RWPE2 (cell line): Measurements from ENCODE around the gene PDE4D.

Source experiments
- ATAC-seq: fragments of 200-7000 bp; cut with Tn5 transposase; 3 replicates; pipeline ENCODE4 v1.9.1; 2021; ENCODE audit warnings: low read depth
- DNase-seq: peaks from one replicate; pipeline ENCODE4 v3.0.0-alpha.2; 2020; ENCODE audit warnings: low spot score
- H3K27ac ChIP-seq: fragments of 450-650 bp; 2 replicates; pipeline ENCODE4 v1.5.1; 2017; ENCODE audit warnings: mild to moderate bottlenecking; ENCODE audit not compliant: poor library complexity, severe bottlenecking
- H3K27me3 ChIP-seq: fragments of 250-450 bp; sonication (Bioruptor Pico); 2 replicates; pipeline ENCODE4 v1.5.1; 2021; ENCODE audit warnings: mild to moderate bottlenecking, moderate library complexity; ENCODE audit not compliant: insufficient read depth, poor library complexity, severe bottlenecking
- H3K36me3 ChIP-seq: fragments of 250-450 bp; sonication (Bioruptor Pico); 2 replicates; pipeline ENCODE4 v1.5.1; 2020; ENCODE audit warnings: low read depth, mild to moderate bottlenecking, moderate library complexity
- H3K4me1 ChIP-seq: fragments of 250-450 bp; sonication (Bioruptor Pico); 2 replicates; pipeline ENCODE4 v1.5.1; 2021; ENCODE audit warnings: mild to moderate bottlenecking, moderate library complexity; ENCODE audit not compliant: insufficient read depth, poor library complexity, severe bottlenecking
- H3K4me3 ChIP-seq: fragments of 250-450 bp; sonication (Bioruptor Pico); 2 replicates; pipeline ENCODE4 v1.5.1; 2021; ENCODE audit warnings: mild to moderate bottlenecking, moderate library complexity; ENCODE audit not compliant: severe bottlenecking
- H3K9me3 ChIP-seq: fragments of 250-450 bp; sonication (Bioruptor Pico); 2 replicates; pipeline ENCODE4 v1.5.1; 2021; ENCODE audit warnings: mild to moderate bottlenecking, moderate library complexity; ENCODE audit not compliant: severe bottlenecking
- TF ChIP-seq, protein P1 (sequence below): fragments of 450-650 bp; IDR thresholded peaks from one replicate; pipeline ENCODE4 v1.5.1; 2017; ENCODE audit warnings: mild to moderate bottlenecking, moderate library complexity; ENCODE audit not compliant: poor library complexity, severe bottlenecking

PDE4D gene

DNA sequence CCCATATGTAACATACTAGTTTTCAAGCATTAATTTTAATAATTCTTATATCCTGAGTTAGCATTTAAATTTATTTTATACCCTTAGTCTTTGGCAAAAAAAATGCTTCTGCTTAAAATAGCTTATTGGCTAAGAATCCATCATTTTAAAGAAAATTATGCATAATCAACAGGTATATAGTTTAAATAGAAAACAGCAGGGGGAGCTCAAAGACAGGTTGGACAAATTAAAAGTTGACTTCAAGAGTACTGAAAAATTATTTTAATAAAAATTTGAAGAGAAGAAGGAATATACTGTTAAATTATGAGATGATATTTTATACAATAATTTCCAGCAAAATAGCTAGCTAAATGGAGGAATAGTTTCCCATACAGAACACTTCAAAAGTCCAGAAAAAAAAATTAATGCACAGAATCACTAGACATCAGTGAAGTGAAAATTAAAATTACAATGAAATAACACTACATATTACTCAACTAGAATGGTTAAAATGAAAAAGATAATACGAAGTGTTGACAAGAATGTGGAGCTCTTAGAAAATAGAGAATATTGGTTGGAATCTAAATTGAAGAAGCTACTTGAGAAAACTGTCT lies 387.1 kb downstream of the PDE4D start:
- Histone ChIP-seq H3K36me3 (no peaks in the 10 kb centered on the region), H3K4me1 (no peaks in the 10 kb centered on the region), H3K9me3 (no peaks in the 10 kb centered on the region), H3K4me3 (no peak overlapping the region), H3K27ac (no peak overlapping the region), H3K27me3 (no peaks in the 10 kb centered on the region)
- TF ChIP-seq, protein P1, sequence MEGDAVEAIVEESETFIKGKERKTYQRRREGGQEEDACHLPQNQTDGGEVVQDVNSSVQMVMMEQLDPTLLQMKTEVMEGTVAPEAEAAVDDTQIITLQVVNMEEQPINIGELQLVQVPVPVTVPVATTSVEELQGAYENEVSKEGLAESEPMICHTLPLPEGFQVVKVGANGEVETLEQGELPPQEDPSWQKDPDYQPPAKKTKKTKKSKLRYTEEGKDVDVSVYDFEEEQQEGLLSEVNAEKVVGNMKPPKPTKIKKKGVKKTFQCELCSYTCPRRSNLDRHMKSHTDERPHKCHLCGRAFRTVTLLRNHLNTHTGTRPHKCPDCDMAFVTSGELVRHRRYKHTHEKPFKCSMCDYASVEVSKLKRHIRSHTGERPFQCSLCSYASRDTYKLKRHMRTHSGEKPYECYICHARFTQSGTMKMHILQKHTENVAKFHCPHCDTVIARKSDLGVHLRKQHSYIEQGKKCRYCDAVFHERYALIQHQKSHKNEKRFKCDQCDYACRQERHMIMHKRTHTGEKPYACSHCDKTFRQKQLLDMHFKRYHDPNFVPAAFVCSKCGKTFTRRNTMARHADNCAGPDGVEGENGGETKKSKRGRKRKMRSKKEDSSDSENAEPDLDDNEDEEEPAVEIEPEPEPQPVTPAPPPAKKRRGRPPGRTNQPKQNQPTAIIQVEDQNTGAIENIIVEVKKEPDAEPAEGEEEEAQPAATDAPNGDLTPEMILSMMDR: peak; percentile 98
- ATAC-seq (no peak; the same call in 2 of the 3 replicates), DNase-seq (no peak)

DNA sequence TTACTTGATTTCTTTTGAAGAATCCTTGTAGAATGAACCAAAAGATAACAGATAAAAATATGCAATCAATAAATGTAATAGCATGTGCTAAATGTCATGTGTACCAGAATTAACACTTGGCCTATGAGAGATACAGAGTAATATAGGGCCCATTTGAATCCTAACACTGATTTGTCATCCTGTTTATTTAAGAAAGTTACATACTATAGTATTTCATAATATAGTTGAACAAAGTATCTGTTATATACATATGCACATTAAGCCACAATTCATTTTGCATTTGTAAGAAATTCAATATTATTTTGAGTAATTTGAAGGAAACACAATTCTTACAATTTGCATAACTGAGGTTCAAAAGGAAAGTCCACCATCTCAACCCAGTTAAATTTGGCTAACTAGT lies 389.5 kb downstream of the PDE4D start:
- no peaks in the 10 kb centered on the region for H3K27me3 ChIP-seq
- no peak overlapping the region for H3K27ac ChIP-seq
- ATAC-seq: no peak
- H3K9me3 ChIP-seq: no peaks in the 10 kb centered on the region
- no peak for DNase-seq
- no peaks in the 10 kb centered on the region for H3K36me3 ChIP-seq
- no peak overlapping the region for H3K4me3 ChIP-seq
- no peaks in the 10 kb centered on the region for H3K4me1 ChIP-seq
- TF ChIP-seq, protein P1: no peak

DNA sequence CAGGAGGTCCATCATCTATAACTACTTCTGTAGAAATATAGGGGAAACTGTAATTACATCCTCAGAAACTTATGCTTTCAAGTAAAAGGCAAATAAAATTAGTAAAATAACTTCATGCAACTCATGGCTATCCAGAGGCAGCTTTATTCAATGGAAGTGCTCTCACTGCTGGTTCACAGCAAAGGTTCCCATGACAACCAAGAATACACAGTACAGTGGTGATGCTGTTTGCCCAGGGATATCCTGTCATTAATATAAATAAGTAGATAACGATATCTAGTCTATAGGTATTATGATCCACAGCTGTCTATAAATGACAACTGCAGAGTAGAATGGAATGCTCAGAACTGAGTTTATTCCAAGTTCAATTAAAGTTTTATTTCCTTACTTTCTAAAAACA lies 390.3 kb downstream of the PDE4D start:
- Histone ChIP-seq H3K27me3 (no peaks in the 10 kb centered on the region), H3K9me3 (no peaks in the 10 kb centered on the region), H3K36me3 (no peaks in the 10 kb centered on the region), H3K4me3 (no peak overlapping the region), H3K27ac (no peak overlapping the region), H3K4me1 (no peaks in the 10 kb centered on the region)
- no peak for ATAC-seq
- TF ChIP-seq, protein P1: no peak
- DNase-seq: no peak

DNA sequence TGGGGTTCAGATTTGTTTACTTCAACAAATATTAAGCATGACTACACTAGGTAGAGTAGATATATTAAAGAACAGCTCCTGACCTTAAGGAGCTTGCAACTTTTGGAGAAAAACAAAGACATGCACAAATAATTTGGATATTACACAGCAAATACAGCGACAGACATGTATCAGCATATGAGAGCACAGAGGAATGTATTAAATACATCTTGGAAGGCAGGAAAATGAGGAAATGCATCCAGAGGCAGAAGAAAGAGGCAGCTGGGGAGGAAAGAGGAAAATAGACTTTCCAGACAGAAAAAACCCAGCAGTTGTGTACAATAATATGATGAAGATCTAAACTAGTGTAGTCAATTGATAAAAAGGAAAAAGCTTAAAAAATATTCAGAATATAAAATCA lies 392.2 kb downstream of the PDE4D start:
- Histone ChIP-seq H3K36me3 (no peaks in the 10 kb centered on the region), H3K4me3 (no peak overlapping the region), H3K27me3 (no peaks in the 10 kb centered on the region), H3K4me1 (no peaks in the 10 kb centered on the region), H3K27ac (no peak overlapping the region), H3K9me3 (no peaks in the 10 kb centered on the region)
- TF ChIP-seq, protein P1: no peak
- DNase-seq (no peak), ATAC-seq (no peak)

DNA sequence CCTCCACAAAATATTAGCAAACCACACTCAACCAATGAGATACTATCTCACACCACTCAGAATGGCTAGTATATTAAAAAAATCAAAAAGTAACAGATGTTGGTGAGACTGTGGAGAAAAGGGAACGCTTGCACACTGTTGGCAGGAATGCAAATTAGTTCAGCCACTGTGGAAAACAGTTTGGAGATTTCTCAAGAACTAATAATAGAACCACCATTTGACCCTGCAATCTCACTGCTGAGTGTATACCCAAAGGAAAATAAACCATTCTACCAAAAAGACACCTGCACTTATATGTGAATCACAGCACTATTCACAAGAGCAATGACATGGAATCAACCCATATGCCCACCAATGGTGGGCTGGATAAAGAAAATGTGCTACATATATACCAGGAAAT lies 393.5 kb downstream of the PDE4D start:
- ATAC-seq: no peak
- H3K27me3 ChIP-seq: no peaks in the 10 kb centered on the region

More for the DNA sequence above, 393.5 kb downstream of the PDE4D start:
- TF ChIP-seq, protein P1: no peak
- no peak for DNase-seq
- H3K9me3 ChIP-seq: no peaks in the 10 kb centered on the region
- no peak overlapping the region for H3K4me3 ChIP-seq
- no peaks in the 10 kb centered on the region for H3K4me1 ChIP-seq
- no peak overlapping the region for H3K27ac ChIP-seq
- no peaks in the 10 kb centered on the region for H3K36me3 ChIP-seq
